HepG2 (cell line): ENCODE data around the gene SRSF2. TPM values are rescaled to one million over a fixed set of nuclear protein-coding genes. Genes with fewer than 3 reads are reported as not detected.
A peak's percentile ranks its signal among the peaks of the same experiment; 100 is the strongest.

Source experiments
- AKAP8 ChIP-seq: sonication (generic); formaldehyde crosslinking; IDR thresholded peaks from 2 replicates; pipeline ENCODE4 v1.5.1; 2020; ENCODE audit warnings: mild to moderate bottlenecking, missing genetic modification reagents
- ETV5 ChIP-seq: IDR thresholded peaks from 2 replicates; pipeline ENCODE4 v1.6.1; 2018; ENCODE audit warnings: missing biosample characterization, missing genetic modification reagents, inconsistent platforms, borderline replicate concordance
- GMEB2 ChIP-seq: IDR thresholded peaks from 2 replicates; pipeline ENCODE4 v1.6.1; 2016; ENCODE audit warnings: missing biosample characterization, missing genetic modification reagents, low read depth
- HNRNPUL1 ChIP-seq: fragments of 200-400 bp; formaldehyde crosslinking; IDR thresholded peaks from 2 replicates; pipeline ENCODE4 v1.6.1; 2017; ENCODE audit warnings: low read depth, mild to moderate bottlenecking, low read length, moderate library complexity
- IRX3 ChIP-seq: sonication (generic); formaldehyde crosslinking; IDR thresholded peaks from 2 replicates; pipeline ENCODE4 v1.8.1; 2023; ENCODE audit warnings: mild to moderate bottlenecking, low read depth, missing genetic modification reagents, borderline replicate concordance
- MNT ChIP-seq: fragments of 450-650 bp; IDR thresholded peaks from 2 replicates; pipeline ENCODE4 v1.6.1; 2016
- NR2F2 ChIP-seq: IDR thresholded peaks from 2 replicates; pipeline ENCODE4 v1.6.1; 2012; ENCODE audit warnings: low read depth, inconsistent platforms, borderline replicate concordance
- RNF2 ChIP-seq: fragments of 450-650 bp; conservative IDR thresholded peaks from 2 replicates; pipeline ENCODE4 v1.6.1; 2016; ENCODE audit warnings: low read depth
- SMARCE1 ChIP-seq: fragments of 450-650 bp; IDR thresholded peaks from 2 replicates; pipeline ENCODE4 v1.6.1; 2017; ENCODE audit warnings: borderline replicate concordance
- THAP11 ChIP-seq: IDR thresholded peaks from 2 replicates; pipeline ENCODE4 v1.6.1; 2016; ENCODE audit warnings: missing biosample characterization, missing genetic modification reagents
- TIGD3 ChIP-seq: sonication (generic); formaldehyde crosslinking; IDR thresholded peaks from 2 replicates; pipeline ENCODE4 v1.5.1; 2020; ENCODE audit warnings: mild to moderate bottlenecking, missing genetic modification reagents, borderline replicate concordance
- TRIM24 ChIP-seq: sonication (generic); formaldehyde crosslinking; IDR thresholded peaks from 2 replicates; pipeline ENCODE4 v1.8.0; 2022; ENCODE audit warnings: mild to moderate bottlenecking, missing genetic modification reagents
- ZNF136 ChIP-seq: sonication (generic); formaldehyde crosslinking; IDR thresholded peaks from 2 replicates; pipeline ENCODE4 v1.8.1; 2022; ENCODE audit warnings: low read depth, mild to moderate bottlenecking, moderate library complexity, missing genetic modification reagents
- ZNF335 ChIP-seq: sonication (generic); formaldehyde crosslinking; IDR thresholded peaks from 2 replicates; pipeline ENCODE4 v1.4.0; 2020; ENCODE audit warnings: missing genetic modification reagents
- ZNF556 ChIP-seq: sonication (generic); formaldehyde crosslinking; IDR thresholded peaks from 2 replicates; pipeline ENCODE4 v1.4.0; 2020; ENCODE audit warnings: mild to moderate bottlenecking, missing genetic modification reagents, borderline replicate concordance
- ZNF770 ChIP-seq: sonication (generic); formaldehyde crosslinking; IDR thresholded peaks from 2 replicates; pipeline ENCODE4 v1.5.0; 2020; ENCODE audit warnings: mild to moderate bottlenecking, missing genetic modification reagents
- polyA plus RNA-seq, 8 experiments: library from polyadenylated mRNA; depleted of rRNA in 3 of 8; stranded (reverse) in 7 of 8; unstranded in 1 of 8; fragments of >200 nt; fragmentation: Illumina TruSeq in 4 of 8; extraction: Trizol in 4 of 8; gene quantifications; 2 replicates each; pipeline versions ENCODE4 v1.2.1 to v1.2.3, GENCODE V29; 2011 to 2016; ENCODE audit warnings: low read depth in 4 of 8, missing spikeins in 1 of 8, mixed read lengths in 1 of 8; ENCODE audit not compliant: insufficient read depth in 1 of 8
- total RNA-seq, 5 experiments: library from RNA; depleted of rRNA; stranded (reverse); fragments of >200 nt; fragmentation: Illumina TruSeq; extraction: Trizol; gene quantifications; 2 replicates each; pipeline ENCODE4 v1.2.3, GENCODE V29; 2016; ENCODE audit warnings: low read depth in 1 of 5
- TF ChIP-seq, protein P1 (sequence below): sonication (generic); formaldehyde crosslinking; IDR thresholded peaks from 2 replicates; pipeline ENCODE4 v1.5.1; 2020; ENCODE audit warnings: mild to moderate bottlenecking, missing genetic modification reagents
- TF ChIP-seq, protein P2 (sequence below): IDR thresholded peaks from 2 replicates; pipeline ENCODE4 v1.6.1; 2016; ENCODE audit warnings: missing genetic modification reagents, missing compliant biosample characterization

Gene SRSF2
- total and polyA plus RNA-seq, 2 of the 13 experiments (the other 11 are each of a cell fraction or from before 2014, with no cell fraction given) = 306 to 319 TPM

- TF ChIP-seq TIGD3 (CRISPR knock-in tag) (0 out of 2 replicates have a peak, but pooled peaks have one; percentile 13), ETV5 (peak; percentile 96), RNF2 (0 out of 2 replicates have a peak, but pooled peaks have one; percentile 29), ZNF770 (peak; percentile 78), ZNF335 (CRISPR knock-in tag) (no peak), MNT (no peak), TRIM24 (no peak), GMEB2 (CRISPR knock-in tag) (no peak), IRX3 (CRISPR knock-in tag) (no peak), THAP11 (CRISPR knock-in tag) (no peak), NR2F2 (peak; percentile 21; the same call in 1 of the 2 replicates), ZNF136 (0 out of 2 replicates have a peak, but pooled peaks have one; percentile 84), ZNF556 (CRISPR knock-in tag) (peak; percentile 69; the same call in 1 of the 2 replicates), AKAP8 (CRISPR knock-in tag) (peak; percentile 25; the same call in 1 of the 2 replicates), HNRNPUL1 (no peak), SMARCE1 (no peak)
- TF ChIP-seq, protein P1, sequence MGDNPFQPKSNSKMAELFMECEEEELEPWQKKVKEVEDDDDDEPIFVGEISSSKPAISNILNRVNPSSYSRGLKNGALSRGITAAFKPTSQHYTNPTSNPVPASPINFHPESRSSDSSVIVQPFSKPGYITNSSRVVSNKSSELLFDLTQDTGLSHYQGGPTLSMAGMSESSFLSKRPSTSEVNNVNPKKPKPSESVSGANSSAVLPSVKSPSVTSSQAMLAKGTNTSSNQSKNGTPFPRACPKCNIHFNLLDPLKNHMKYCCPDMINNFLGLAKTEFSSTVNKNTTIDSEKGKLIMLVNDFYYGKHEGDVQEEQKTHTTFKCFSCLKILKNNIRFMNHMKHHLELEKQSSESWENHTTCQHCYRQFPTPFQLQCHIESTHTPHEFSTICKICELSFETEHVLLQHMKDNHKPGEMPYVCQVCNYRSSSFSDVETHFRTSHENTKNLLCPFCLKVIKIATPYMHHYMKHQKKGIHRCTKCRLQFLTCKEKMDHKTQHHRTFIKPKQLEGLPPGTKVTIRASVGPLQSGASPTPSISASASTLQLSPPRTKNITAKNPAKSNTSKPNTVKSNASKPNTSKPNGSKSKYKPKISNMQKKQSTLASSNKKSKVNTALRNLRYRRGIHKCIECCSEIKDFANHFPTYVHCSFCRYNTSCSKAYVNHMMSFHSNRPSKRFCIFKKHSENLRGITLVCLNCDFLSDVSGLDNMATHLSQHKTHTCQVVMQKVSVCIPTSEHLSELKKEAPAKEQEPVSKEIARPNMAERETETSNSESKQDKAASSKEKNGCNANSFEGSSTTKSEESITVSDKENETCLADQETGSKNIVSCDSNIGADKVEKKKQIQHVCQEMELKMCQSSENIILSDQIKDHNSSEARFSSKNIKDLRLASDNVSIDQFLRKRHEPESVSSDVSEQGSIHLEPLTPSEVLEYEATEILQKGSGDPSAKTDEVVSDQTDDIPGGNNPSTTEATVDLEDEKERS (CRISPR knock-in tag) = 0 out of 2 replicates have a peak, but pooled peaks have one; percentile 48
- TF ChIP-seq, protein P2, sequence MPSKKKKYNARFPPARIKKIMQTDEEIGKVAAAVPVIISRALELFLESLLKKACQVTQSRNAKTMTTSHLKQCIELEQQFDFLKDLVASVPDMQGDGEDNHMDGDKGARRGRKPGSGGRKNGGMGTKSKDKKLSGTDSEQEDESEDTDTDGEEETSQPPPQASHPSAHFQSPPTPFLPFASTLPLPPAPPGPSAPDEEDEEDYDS = no peak; the same call in 1 of the 2 replicates
Observed at GRCh38 chr17:76700617-76701470, 36.3 kb downstream of the SRSF2 start (continued).
